ENCODE results near the gene MS4A6E.
A peak's percentile ranks its signal among the peaks of the same experiment; 100 is the strongest.
"Not testable (repeated sequence)": the region's sequence is repeated elsewhere in the genome, so short reads cannot be mapped to it uniquely, and the experiment has no call there.

MS4A6E gene, protein sequence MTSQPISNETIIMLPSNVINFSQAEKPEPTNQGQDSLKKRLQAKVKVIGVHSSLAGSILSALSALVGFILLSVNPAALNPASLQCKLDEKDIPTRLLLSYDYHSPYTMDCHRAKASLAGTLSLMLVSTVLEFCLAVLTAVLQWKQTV

DNA sequence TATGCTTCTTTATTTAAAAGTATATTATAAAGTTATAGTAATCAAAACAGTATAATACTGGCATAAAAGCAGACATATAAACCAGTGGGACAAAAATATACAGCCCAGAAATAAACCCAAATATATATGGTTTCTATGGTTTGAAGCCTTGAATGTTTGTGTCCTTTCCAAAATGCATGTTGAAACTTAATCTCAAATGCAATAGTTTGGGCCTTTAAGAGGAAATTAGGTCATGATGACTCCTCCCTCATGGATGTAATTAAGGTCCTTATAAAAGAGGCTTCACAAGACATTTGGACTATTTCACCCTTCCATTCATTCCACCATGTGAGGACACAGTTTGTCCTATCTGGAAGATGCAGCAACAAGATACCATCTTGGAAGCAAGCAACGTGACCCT is at the start of gene MS4A6E:
Gene MS4A6E (plus strand): TSS at position 301 of the 400 bp plus-strand sequence. CDS start 7,641 bp downstream, outside the sequence.
- DNase-seq (ENCODE audit: low read depth): no peak

DNA sequence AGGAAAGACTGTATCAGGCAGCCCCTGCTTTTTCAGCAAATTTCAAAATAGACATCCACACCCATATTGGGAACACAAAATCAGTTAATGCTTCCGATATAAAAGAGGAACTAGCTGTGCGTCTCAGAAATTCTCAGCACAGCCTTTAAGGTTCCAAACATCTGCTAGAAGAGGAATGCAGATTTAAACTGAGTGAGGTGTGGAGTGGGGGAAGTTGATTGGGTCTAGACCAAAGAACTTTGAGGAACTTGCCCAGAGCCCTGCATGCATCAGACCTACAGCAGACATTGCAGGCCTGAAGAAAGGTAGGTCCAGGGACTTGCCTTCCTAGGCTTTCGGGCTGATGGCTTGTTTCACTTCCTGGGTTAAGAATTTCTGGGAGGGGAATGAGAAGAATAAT is 46.6 kb upstream of the MS4A6E start, which contains the start of gene MS4A4A:
Gene MS4A4A (plus strand): TSS at position 255 of the 400 bp plus-strand sequence. CDS start 10 bp downstream, at position 265.
- no peak for DNase-seq (ENCODE audit: low read depth)

DNA sequence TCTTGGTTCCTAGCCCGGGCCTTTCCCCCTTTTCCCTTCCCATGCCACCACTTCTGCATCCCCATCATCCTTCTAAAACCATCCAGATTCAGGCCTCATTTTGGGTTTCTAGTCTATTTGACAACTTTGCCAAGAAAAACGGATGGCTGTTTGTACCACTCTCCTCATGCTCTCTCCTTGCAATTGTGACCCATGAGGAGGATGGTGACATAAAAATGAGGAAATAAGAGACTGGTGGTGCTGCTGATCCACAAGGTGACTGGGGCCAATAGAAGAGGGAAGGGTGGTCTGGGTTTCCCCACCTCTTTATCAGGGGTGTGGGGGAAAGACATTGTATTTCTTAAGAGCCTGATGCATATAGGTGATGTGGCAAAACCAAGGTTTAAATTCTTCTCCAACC is 45.6 kb upstream of the MS4A6E start:
- DNase-seq (ENCODE audit: low read depth): no peak

DNA sequence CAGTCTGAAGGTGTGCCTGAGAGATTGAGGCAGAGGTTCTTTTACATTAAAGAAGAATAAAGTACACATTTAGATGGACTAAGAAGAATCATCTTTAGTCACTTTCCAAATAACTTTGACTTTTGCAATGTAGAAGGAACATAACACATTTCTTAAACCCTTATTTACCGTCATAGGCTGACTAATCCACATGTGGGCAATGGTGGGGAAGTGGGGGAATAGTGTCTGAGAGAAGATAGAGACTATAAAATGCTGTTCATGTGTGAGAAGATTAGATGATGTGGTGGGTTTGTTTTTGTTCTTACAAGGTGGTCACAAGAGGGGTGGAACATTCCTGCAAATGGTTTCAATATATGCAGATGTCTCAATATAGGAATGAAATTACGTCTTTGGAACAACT is 44.8 kb upstream of the MS4A6E start:
- no peak for DNase-seq (ENCODE audit: low read depth)

DNA sequence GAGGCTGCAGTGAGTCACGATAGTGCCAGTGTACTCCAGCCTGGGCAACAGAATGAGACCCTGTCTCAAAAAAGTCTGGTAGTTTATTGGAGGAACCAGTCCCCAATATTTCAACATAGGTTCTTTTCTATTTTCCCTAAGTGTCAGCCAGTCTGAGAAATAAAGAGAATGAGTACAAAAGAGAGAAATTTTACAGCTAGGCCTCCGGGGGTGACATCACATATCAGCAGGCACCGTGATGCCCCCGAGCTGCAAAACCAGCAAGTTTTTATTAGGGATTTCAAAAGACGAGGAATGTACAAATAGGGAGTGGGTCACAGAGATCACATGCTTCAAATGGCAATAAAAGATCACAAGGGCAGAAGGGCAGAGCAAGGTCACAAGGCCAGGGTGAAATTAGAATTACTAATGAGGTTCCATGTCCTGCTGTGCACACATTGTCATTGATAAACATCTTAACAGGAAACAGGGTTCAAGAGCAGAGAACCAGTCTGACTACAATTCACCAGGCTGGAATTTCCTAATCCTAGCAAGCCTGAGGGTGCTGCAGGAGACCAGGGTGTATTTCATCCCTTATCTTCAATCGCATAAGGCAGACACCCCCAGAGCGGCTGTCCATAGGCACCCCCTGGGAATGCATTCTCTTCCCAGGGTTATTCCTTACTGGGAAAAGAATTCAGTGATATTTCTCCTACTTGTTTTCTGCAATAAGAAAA is 41.5 kb upstream of the MS4A6E start:
- not testable (repeated sequence) for DNase-seq (ENCODE audit: low read depth)

DNA sequence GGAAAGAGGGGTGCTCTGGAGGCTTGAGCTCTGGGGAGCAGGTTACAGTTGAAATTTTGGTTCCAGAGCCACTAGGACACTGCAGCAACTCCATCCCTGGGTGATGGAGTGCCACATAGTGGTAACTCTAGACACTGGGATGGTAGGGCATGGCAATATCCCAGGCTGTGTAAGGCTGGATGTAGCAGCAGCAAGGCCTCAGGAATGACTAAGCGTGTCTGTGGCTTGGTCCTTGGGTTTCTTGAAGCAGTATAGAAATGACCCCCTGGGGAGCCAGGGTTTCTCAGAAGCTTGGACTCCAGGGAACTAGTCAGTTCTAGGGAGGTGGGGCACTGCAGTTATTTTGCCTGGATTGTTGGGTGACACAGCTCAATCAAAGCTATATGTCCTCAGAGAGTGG is 38.5 kb upstream of the MS4A6E start:
- no peak for DNase-seq (ENCODE audit: low read depth)

DNA sequence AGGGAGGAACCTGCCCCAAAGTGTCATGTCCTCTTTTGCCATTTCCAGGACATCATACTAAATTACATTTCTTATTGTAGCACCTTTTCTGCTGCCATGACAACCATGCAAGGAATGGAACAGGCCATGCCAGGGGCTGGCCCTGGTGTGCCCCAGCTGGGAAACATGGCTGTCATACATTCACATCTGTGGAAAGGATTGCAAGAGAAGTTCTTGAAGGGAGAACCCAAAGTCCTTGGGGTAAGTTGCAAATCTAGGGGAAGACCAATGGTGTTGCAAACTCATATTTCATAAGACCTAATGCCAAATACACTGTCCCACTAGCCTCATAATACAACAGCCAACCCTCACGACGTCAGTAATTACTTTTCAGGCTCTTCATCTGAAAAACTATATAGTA is 34.9 kb upstream of the MS4A6E start:
- DNase-seq (ENCODE audit: low read depth): no peak

DNA sequence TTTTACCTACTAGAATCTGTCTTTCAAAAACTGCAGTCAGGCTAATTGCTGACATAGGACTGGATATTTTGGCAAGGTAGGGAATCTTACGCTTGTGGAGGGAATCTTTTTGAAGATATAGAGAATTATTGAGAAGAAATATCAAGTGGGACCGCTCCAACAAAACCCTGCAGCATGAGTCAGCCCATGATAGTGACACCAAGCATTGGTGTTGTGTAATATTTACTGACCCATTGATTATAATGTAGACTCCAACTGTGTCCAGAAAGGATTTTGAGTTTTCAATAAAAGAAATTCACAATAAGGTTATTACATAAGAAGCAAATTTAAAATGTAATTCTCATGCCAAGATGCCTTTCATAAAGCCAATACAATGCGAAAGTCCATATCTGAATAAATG is 25.9 kb upstream of the MS4A6E start:
- no peak for DNase-seq (ENCODE audit: low read depth)

DNA sequence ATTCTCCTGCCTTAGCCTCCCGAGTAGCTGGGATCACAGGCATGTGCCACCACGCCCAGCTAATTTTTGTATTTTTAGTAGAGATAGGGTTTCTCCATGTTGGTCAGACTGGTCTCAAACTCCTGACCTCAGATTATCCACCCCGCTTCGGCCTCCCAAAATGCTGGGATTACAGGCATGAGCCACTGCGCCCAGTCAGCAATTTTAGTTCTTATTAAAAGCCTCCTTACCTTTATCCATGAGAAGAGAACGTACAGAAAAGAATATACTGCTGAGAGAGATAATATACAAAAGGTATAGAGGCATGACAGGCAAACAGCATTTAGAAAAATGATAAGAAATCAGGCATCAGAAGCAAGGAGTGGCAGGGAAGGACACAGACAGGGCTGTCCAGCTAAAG is 25.2 kb upstream of the MS4A6E start:
- DNase-seq (ENCODE audit: low read depth): not testable (repeated sequence)

DNA sequence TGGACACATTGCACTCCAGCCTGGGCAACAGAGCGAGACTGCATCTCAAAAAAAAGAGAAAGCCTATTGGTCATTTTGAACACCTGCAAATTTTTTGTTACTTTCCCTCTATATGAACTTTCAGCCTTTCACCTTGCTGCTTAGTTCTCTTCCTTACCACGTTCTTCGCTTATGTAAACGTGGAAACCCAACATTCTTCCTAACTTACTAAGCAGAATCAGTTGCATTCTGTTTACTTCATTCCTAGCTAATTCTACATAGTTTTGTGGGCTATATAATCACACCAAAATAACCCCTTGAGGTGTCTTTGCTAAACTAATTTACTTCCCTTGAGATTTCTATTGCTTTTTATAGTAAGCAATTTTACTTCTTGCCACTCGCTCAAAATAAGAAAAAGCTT is 23.4 kb upstream of the MS4A6E start:
- DNase-seq (ENCODE audit: low read depth): no peak

DNA sequence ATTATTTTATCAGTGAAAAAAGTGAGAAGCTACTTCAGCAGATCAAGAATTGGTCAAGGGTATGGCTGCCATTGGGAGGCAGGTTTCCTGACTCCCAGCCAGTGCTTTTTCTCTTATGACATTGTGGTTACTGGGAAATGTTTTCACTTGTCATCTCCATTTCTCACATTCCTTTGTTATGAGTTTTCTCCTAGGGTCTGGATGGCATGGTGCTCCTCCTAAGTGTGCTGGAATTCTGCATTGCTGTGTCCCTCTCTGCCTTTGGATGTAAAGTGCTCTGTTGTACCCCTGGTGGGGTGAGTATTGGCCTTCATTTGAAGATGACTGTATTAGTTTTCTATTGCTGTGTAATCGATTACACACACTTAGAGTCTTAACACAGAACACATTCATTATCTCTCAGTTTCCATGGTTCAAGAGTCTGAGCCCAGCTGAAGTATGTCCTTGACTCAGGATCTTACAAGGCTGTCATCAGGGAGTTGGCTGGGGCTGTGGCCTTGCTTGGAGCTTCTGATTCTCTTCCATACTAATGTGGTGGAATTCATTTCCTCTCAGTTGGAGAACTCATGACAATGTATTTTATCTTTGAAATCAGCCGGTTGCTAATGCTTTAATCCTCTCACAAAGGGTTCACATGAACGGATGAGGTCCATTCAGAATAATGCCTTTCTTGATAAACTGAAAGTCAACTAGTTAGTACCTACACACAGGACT is 21.0 kb upstream of the MS4A6E start:
- no peak for DNase-seq (ENCODE audit: low read depth)

DNA sequence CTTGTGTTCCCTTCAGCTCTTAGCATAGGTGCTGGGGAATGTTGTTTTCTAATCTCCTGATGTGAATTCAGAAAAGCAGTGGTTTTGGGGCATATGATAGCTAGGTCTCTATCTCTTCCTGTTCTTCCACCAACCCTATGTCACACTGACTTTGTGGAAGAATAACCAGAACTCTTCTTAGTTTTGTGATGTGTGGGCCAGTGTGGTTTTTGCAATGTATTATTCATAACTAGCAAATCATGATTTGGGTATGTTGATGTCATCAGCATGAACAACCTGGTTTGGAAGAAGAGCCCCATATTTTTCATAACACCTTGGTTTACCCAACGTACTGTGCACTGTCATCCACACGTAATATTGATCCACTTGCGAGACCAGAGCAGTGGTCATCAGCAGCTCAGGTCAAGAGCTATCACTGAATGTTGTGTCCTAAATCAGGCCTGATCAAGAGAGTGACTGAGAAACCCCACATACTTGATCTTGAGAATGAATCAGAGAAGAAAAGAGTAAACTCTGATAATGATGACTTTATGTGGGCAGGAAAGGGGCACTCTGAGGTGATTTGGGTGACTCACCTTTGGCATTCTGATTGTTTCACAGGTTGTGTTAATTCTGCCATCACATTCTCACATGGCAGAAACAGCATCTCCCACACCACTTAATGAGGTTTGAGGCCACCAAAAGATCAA is 19.4 kb upstream of the MS4A6E start:
- no peak for DNase-seq (ENCODE audit: low read depth)

DNA sequence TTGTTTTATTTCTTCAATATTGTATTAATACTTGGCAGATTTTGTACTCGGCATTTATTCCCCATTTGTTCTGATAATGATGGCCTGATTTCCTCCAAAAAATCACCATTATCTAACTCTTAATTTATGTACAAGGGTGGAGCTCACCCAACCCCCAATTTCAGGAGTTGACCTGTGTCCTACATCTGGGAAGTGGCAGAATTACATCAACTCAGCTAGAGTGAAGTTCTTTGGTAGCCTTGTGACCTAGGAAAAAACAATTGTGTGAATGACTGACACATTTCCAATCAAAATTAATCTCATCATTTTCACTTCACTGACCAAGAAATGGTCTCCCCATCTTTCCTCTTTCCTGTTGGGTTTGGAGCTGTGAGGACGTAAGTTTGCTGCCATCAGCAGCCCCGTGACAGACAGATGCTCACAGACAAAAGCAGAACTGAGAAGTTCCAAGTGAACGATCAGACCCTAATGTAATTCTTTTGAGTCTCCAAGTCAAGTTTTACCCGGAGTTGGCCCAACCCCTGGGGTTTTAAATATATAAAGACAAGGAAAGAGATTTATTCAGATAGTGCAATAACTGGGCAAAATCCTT is 16.6 kb upstream of the MS4A6E start:
- DNase-seq (ENCODE audit: low read depth): no peak

DNA sequence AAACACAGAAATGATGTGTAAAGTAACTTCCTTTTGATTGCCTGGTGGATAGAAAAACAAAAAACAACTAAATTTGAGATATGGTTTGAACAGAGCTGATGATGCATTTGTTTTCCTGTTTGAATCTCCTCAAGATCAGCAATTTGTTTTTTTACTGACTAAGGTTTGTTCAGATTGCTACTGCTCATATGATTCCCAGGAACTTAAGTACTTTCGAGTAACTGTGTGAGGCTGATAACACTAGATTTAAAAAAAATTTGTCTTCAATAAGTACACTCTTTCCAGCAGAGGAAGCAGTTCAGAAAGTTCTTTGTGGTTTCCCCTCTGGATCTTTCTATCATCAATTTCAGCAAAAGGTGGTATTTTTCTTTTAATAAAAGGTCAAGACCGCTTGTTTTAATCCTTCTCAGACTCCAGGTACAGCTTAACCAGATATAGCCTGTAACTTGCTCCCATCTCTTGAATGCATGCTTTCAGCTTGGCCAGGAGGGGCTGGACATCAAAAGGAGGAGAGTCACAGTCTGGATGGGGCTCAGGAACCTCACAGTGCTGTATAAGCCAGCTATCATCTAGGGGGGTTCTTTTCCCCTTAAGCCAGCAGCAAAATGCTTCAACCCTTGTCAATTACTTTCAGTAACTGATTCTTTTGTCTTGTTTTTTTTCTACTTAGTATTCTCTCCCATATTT is 12.3 kb upstream of the MS4A6E start:
- no peak for DNase-seq (ENCODE audit: low read depth)

DNA sequence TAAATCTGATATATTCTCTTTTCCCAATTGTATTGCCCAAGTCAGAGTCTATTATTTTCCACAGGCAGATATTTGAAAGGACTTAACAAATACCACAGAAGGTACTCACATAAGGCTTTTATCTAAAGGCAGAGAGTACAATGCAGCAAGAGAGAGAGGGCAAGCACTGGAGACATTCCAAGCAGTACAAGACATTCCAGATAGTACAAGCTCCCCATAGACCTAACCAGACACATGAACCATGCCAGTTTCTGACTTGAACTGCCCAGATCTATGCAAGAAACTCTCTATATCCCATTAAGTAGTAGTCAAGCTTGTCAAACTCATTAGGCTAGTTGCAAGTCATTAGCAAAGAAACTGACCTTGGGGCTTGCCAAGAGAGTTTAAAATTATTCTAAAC is 11.2 kb upstream of the MS4A6E start:
- no peak for DNase-seq (ENCODE audit: low read depth)

DNA sequence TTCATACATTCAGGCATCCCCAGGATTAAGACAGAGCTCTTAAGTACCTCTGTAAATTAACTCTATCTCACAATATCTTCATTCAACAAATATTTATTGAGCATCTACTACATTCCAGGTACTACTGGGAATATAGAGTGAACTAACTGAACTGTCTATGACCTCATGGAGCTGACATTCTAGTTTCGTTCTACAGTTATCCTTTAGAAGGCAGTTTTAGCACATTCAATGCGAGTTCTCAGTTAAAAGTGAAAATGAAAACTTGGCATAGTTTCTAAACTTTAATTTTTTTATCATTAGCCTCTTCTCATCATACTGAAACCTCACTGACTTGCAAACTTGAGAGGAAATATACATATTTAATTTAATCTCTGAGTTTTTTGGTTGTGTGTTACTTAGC is 10.7 kb upstream of the MS4A6E start:
- no peak for DNase-seq (ENCODE audit: low read depth)

DNA sequence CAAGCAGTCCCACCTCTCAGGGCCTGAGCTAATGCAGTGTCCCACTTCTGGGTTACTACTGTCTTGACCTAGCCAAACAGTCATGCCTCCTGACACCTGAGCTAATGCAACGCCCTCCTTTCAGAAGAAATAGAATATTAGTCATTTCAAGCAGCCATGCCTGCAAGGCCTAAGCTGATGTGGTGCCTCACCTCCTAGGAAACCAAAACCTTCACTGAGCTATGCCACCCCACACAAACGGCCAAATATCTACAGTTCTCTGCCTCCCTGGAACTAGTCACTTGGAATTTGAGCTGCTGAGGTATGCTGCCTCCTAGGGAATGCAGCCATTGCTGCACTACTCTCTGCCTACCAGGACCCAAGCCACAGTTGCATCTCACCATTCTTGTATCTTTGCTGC is 8.3 kb upstream of the MS4A6E start:
- no peak for DNase-seq (ENCODE audit: low read depth)

DNA sequence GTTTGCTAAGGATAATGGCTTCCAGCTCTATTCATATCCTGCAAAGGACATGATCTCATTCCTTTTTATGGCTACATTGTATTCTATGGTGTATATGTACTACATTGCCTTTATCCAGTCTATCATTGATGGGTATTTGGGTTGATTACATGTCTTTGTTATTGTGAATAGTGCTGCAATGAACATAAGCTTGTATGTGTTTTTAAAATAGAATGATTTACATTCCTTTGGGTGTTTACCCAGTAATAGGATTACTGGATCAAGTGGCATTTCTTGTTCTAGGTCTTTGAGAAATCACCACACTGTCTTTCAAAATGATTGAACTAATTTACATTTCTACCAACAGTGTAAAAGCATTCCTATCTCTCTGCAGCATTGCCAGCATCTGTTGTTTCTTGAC is 6.0 kb upstream of the MS4A6E start:
- DNase-seq (ENCODE audit: low read depth): no peak

DNA sequence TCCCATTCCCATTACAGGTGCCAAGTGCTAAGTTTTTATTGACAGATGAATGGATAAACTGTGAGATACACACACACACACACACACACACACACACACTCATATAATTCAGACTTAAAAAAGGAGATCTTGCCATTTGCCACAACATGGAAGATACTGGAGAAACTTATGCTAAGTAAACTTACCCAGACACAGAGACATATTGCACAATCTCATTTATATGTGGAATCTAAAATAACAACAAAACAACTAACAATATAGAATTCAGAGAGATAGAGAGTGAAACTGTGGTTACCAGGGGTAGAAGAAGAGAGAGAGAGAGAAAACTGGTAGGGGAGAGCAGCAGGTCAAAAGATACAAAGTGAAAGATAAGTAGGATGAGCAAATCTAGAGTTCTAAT is 1.4 kb downstream of the MS4A6E start:
- DNase-seq (ENCODE audit: low read depth): no peak

DNA sequence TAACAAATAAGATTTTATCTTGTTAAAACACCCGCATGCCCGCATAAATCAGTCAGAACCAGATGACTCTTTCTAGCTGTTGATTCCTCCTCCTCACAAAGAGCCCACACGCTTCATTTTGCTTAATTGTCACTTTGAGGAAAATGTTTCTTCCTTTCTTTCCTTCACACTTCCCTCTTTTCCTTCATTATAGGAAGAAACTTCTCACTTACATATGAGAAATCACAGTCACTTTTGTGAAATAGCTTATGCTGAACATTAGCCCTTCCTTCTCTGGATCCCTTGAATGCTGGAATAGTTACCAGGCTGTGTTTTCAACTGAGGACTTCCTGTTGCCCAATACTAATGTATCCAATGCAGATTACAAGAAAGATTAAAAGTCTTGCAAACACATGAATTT is 5.8 kb downstream of the MS4A6E start:
- no peak for DNase-seq (ENCODE audit: low read depth)

DNA sequence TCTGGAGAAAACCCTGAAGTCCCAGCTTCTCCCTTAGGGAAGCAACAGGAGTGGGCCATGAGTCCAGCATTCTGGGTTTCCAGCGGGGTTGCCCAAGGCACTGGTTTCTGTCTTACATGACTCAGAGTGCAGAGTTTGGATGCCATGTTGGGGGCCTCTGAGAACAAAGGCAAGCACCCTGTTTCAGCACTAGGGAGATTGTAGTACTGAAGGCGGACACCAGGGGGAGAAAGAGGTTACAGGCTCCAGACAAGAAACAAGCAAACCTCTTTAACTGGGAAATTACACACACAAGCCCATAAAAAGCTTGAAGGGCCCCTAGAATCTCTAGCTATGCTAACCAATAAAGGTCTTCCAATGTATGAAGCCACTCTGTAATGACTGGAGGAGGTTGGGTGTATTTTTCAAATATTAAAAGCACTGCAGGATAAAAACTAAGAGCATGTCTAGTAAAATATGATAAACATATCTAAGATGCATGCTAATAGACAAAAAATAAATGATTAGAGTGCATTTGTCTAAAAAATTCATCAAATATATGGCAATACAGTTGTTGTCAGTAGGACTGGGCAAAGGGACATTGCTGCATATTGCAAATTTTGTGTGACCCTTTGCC is 7.1 kb downstream of the MS4A6E start:
- DNase-seq (ENCODE audit: low read depth): peak; percentile 17

Measured in activated T-helper 9 cell treated with anti-CD3 and anti-CD28 coated beads, Interleukin-2, amount 50 U/mL, for 16 hours (primary cell).